RWPE1 (cell line): ENCODE data around the gene BRD7.

Experiments used
- CTCF ChIA-PET: fragments of 350-600 bp; sonication (Branson Sonifier 250); formaldehyde crosslinking; extraction: SDS; loops from one replicate; lab custom pipeline; 2021; lab: Yijun Ruan, JAX
- POLR2A ChIA-PET: fragments of 400-600 bp; formaldehyde crosslinking; extraction: SDS; loops from one replicate; lab custom pipeline; 2020; ENCODE audit warnings: antibody characterized with exemption; ENCODE audit not compliant: low non-redundant PET; lab: Yijun Ruan, JAX
- DNase-seq: peaks from one replicate; pipeline ENCODE4 v3.0.0; 2012; ENCODE audit warnings: low spot score
- H3K27ac ChIP-seq: fragments of 450-650 bp; 2 replicates; pipeline ENCODE4 v1.5.1; 2017
- CTCF ChIP-seq: fragments of 450-650 bp; conservative IDR thresholded peaks from 2 replicates; pipeline ENCODE4 v1.5.1; 2017; ENCODE audit warnings: low read depth, mild to moderate bottlenecking

BRD7 gene

GRCh38 chr16:50368410-50369132, at the start of gene BRD7:
BRD7 (minus strand) TSS chr16:50368988; CDS start chr16:50368774, 214 bp downstream.
- ChIA-PET POLR2A (no interaction called here), CTCF (interaction anchor here (0.7 to 1.7 kb wide), 4 partner anchors 8 to 297 kb away, joined by 3 to 8 read pairs (median 5); no protein-coding TSS in a partner anchor)
- TF ChIP-seq CTCF = peak; percentile 79
- peak; percentile 77 for DNase-seq
- H3K27ac ChIP-seq = peak within 1 kb of the TSS; percentile 74

GRCh38 chr16:50416388-50416787, 47.6 kb upstream of the BRD7 start:
- no peak overlapping the region for H3K27ac ChIP-seq
- ChIA-PET POLR2A (no interaction called here), CTCF (interaction anchor here (0.5 to 0.7 kb wide), 3 partner anchors 13 to 62 kb away, joined by 3 to 5 read pairs (median 3); no protein-coding TSS in a partner anchor)
- DNase-seq = no peak
- no peak for TF ChIP-seq CTCF

GRCh38 chr16:50414152-50414551, 45.4 kb upstream of the BRD7 start:
- POLR2A ChIA-PET = no interaction called here
- no peak for TF ChIP-seq CTCF
- no peak for DNase-seq
- no peak overlapping the region for H3K27ac ChIP-seq
- CTCF ChIA-PET = no interaction called here

GRCh38 chr16:50411034-50411433, 42.2 kb upstream of the BRD7 start:
- ChIA-PET POLR2A (no interaction called here), CTCF (interaction anchor here (0.6 kb wide), 1 partner anchor 97 kb away, joined by 4 read pairs; no protein-coding TSS in a partner anchor)
- TF ChIP-seq CTCF = no peak
- H3K27ac ChIP-seq = no peak overlapping the region
- DNase-seq = no peak

- no peak overlapping the region for H3K27ac ChIP-seq
- no peak for TF ChIP-seq CTCF
- POLR2A ChIA-PET = no interaction called here
- DNase-seq = no peak
- CTCF ChIA-PET = no interaction called here
Measured at GRCh38 chr16:50408001-50408561, 39.3 kb upstream of the BRD7 start.

- no peak overlapping the region for H3K27ac ChIP-seq
- CTCF ChIA-PET = no interaction called here
- TF ChIP-seq CTCF = no peak
- DNase-seq = no peak
- POLR2A ChIA-PET = no interaction called here
Measured at GRCh38 chr16:50407351-50407750, 38.6 kb upstream of the BRD7 start.
